HG03342 (cell line): ENCODE data around the gene NAV2.

Experiments
- ATAC-seq: cut with Tn5 transposase; IDR thresholded peaks from one replicate; pipeline ENCODE4 v1.9.1; 2021; ENCODE audit warnings: mild to moderate bottlenecking, moderate library complexity; ENCODE audit not compliant: unreplicated experiment

The NAV2 gene

DNA sequence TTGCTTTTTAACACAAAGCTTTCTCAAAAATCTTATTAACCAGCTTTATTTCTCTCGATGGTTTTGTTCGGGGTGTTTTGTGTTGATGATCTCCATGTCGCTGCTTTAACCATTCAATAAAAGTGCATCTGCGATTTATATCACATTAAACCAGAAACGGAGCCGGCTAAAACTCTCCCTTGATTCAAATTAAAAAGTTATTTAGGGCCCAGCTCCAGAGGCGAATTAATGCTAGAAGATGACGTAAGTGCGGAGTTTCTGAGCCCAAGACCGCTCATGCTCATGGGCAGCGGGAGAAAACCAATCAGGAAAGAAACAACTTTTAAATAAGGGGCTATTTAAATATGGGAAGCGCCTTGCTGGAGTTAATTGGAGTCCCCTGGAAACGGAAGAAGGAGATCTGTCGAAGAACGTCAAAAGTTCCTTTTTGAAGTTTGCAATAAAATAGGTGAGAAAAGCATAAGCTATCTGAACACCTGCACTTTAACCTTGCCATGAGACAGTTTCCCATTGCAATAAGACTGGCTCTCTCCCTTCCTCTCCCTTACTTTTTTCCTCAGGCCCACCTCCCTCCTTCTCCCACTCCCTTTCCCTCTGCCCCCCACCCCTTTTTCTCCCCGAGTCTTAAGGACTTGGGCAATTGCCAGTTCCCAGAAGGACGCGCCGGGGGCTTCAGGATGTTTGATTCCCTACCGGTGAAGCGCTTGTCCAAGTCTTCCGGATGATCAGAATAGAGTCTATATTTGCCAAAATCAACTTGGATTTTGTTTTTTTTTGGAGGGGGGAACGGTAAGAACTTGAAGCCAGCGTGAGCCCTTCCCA lies 449.5 kb downstream of the NAV2 start:
- no peak for ATAC-seq

DNA sequence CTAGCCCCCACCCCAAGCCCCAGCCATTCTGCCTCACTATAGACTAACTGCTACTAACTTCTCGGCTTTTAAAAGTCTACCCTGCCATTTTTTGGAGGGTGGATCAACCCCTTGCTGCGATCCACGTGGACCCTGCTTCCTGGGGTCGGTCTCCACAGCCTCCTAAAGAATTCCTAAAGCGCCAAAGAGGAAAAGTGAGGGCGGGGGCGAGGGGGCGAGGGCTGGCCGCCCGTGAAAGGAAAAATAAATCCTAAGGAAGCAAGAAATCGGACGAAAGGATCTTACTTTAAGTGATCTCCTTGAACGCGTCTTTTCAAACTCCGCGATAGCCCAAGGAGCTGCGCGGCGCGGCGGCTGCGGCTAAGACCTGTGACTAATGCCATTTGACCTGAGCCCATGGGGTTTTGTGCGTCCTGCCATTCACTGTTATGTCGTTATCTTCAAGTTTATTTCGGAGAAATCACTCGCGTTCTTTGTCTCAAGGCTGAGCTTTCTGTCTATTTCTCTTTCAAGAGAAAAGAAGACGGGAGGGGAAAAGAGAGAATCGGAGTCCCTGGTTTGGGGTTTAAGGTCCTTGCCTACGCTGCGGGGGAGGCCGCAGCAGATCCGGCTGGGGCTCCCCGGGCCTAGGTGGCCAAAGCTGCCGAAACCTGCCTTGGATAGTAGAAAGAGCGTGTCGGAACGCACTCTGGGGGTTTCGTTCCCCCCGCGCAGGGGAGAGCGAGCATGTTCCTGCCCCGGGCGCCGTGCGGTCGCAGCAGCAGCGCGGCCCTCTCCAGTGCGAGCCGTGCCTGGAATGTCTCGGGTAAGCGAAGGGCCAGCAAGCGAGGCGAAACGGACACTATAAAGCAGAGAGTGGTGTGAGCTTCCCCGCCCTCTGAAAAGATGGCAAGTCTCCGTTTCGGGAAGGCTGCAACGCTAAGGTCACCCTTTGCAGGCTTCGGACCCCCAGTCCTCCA lies 450.5 kb downstream of the NAV2 start:
- ATAC-seq: no peak

DNA sequence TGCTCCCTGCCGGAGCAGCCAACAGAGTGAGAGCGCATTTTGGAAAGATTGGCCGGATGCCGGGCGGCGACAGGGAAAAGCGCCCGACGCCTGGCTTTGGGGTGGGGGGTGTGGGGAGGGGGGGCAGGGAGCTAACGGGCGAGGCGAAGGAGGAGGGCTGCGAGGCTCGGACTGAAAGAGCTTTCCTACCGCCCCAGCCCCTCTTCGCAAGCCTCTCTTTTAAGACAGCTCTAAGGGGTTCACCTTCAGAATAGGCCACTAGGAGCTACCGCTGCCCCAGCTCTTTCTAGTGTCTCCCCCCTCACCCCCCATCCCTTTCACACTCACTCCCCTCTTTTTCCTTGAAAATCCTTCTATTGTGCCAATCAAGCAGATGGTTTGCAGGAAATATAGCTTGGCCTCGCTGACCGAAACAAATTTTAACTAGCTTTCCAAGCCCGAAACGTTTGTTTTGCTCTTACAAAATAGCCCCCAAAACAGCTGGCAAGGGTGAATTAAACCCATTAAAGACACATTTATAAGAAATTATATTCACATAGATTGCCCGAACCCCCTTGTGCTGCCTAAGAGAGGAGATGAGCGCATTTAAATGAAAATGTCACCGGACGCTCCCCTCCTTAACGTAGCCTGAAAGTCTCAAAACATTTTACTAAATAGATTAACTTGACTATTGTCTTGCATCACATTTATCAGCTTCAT lies 451.3 kb downstream of the NAV2 start:
- ATAC-seq: no peak
